SHP77 (cell line): ENCODE results near the gene NRSN2.

Experiments used
- DNase-seq, 2 experiments: peaks; one replicate each; lab custom pipeline; 2025; lab: John Stamatoyannopoulos, UW

NRSN2 gene

DNA sequence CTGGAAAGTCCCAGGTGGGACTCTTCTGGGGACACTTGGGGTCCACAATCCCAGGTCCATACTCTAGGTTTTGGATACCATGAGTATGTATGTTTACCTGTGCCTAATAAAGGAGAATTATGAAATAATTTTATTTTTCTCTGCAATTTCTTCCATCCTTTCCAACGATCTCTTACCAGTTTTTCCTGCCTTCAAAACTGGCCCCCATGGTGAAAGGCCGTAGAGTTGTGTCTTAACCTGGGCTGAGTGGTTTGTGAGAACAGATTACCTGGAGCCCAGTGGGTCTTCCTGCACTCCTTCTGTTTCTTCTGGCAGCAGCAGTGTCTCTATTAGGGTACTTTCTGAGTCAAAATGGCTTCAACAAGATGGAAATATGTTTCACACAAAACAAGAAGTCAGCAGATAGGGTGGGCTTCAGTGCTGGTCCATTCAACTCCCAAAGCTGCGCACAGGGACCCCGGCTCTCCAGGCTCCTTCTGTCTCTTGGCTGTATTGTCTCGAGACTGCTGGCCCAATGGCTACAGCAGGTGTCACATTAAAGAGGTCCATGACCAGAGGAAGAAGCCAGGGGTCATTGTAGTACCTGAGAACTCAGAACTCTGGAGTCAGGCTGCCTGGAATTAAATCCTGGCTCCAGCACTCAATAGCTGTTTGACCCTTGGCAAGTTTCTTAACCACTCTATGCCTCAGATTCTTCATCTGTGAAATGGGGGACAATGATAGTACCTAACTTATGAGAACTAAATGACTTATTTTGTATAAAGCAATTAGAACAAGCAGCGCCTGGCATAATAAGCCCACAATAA lies 50.7 kb downstream of the NRSN2 start:
- DNase-seq: no peak

GRCh38 chr20:399182-399707 lies 52.3 kb downstream of the NRSN2 start:
- DNase-seq: no peak

- DNase-seq: no peak
Observed at GRCh38 chr20:400128-400453, 53.2 kb downstream of the NRSN2 start.

DNA sequence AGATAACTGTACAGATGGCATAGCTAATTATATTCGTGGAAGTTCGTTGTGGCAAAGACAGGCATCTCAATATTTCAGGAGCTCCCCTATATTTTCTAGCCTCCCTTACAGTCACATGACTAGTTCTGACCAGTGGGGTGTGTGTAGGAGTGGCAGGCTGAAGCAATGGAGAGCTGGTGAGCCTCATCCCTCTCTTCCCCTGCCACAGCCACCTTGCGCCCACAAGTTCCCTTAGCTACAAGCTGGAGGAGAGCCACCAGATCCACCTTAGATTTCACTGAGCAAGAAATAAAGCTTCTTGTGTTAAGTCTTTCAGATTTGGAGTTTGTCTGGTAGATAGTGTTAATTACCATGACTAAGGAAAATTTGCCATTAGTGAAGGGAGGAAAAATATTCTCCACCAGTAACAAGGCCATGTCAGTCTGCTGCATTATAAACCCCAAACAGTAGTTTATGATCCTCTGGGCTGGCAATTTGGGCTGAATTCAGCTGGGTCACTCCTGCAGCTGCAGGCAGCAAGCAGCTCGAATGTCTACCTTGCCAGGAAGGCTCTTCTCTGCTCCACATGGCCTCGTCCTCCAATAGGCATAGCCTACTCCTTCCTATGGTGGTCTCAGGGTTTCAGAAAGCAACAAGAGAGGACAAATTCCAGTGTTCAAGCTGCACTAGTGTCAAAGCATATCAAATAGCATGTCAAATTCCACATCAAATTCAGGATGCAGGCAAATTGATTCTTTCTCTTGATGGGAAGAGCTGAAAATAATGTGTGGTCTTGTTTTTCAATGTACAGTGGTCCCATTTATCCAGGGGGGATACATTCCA lies 53.8 kb downstream of the NRSN2 start:
- peak; percentile 42 to 58 for DNase-seq

DNA sequence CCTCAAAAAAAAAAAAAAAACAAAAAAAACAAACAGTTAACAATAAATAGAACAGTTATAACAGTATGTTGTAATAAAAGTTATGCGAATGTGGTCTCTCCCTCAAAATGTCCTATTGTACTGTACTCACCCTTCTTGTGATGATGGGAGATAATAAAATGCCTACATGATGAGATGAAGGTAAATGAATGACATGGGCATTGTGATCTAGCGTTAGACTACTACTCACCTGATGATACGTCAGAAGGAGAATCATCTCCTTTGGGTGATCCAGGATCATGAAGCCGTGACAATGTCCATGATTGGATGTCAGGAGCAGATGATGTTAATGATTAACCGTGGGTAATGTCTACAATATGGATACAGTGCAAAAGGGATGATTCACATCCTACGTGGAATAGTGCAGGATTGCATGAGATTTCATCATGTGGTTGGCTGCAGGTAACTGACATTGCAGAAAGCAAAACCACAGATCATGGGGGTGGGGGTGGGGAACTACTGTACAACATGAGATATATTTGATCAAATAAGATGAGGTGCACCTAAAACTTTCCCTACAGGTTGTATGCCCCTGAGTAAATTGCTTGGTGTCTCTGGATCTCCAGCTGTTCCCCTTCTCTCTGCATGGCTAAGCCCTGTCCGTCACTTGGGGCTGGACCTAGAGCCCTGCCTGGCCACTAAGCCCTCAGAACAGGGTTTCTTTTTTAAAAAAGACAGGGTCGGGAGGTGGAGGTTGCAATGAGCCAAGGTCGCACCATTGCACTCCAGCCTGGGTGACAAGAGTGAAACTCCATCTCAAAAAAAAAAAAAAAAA lies 55.0 kb downstream of the NRSN2 start:
- no peak for DNase-seq

DNA sequence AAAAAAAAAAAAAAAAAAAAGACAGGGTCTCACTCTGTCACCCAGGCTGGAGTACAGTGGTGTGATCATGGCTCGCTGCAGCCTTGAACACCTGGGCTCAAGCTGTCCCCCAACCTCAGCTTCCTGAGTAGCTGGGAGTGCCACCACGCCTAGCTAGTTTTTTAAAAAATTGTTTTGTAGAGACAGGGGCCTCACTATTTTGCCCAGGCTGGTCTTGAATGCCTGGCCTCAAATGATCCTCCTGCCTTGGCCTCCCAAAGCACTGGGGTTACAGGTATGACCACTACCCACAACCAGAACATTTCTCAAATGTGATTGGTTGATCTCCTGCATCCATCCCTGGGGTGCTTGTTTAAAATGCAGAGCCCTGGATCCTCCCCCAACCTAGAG lies 55.6 kb downstream of the NRSN2 start:
- DNase-seq: no peak

DNA sequence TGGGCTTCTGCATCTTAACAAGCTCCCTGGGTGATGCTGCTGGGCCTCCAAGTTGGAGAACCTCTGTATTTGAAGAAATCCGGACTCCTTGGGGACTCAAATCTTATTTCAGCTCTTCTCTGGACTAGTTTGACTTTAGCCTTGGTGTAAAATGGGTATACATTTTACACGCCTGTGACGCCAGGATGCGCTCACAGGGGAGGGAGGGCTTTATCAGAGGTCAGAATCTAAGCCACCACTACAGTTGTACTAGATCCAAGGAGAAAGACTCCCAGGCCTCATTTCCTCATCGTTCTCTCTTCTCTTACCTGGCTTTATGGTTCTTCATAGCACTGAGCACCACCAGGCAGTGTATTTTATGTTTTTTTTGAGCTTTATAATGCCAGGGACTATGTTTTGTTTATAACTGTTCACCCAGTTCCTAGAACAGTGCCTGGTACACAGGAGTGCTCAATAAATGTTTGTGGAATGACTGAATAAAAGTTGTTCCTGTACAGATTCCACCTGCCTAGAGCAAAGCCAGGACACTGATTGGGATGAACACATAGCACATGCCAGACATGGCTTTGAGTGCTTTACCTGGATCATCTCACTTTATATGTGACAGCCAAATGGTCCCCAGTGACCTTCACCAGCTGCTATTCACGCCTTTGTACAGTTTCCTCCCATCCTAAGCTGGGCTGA lies 56.1 kb downstream of the NRSN2 start:
- DNase-seq: no peak

DNA sequence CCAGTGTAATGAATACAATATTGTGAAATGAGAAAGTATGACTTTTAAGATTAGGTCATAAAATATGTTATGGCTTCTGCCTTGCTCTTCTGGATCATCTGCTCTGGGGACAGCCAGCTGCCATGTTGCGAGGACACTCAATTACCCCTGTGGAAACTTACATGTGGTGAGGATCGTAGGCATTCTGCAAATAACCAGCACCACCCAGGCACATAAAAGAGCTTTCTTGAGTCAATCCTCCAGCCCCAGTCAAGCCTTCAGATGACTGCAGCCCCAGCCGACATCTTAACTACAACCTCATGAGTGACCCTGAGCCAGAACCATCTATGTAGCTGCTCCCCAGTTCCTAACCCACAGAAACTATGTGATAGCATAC lies 56.7 kb downstream of the NRSN2 start:
- DNase-seq: no peak

DNA sequence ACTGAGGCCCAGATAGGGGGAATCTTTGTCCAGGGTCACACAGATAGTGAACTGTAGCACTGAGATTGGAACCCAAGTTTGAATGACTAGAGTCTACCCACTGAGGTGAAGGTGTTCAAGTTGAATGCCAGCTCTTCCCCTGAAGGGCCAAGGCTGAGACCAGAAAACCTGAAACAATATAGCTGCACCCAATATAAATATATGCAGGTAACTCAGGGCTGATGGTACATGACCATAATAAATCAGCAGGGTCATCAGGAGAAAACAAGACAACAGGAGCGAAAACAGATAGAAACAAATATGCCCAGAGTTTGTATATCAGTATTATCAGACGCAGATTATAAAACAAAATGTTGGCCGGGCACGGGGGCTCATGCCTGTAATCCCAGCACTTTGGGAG lies 57.2 kb downstream of the NRSN2 start:
- no peak for DNase-seq
